Motor neuron (in vitro differentiated cells): Measurements from ENCODE around the gene FCGR3A. TPM values are rescaled to one million over a fixed set of nuclear protein-coding genes. Genes with fewer than 3 reads are reported as not detected.
"Not testable (repeated sequence)": the region's sequence is repeated elsewhere in the genome, so short reads cannot be mapped to it uniquely, and the experiment has no call there.

Experiments
- ATAC-seq, 8 experiments: fragments of 200-7000 bp; cut with Tn5 transposase; replicated peaks in 6 of 8; 2 replicates each; pipeline ENCODE4 v1.8.0; 2021; ENCODE audit warnings: mild to moderate bottlenecking in 8 of 8, moderate library complexity in 8 of 8
- H3K27ac ChIP-seq, 2 donors: fragments of 250-450 bp; sonication (Bioruptor Pico); 2 replicates each; pipeline ENCODE4 v1.9.0; 2021; ENCODE audit warnings: antibody characterized with exemption in 2 of 2, mild to moderate bottlenecking in 2 of 2, moderate library complexity in 1 of 2
- H3K4me1 ChIP-seq, 2 donors: fragments of 250-450 bp; sonication (Bioruptor Pico); replicated peaks in 1 of 2; 2 replicates each; pipeline ENCODE4 v1.6.1; 2021; ENCODE audit warnings: antibody characterized with exemption in 2 of 2, mild to moderate bottlenecking in 2 of 2, moderate library complexity in 1 of 2
- H3K4me3 ChIP-seq, 5 donors: fragments of 250-450 bp; sonication (Bioruptor Pico); 2 replicates each; pipeline ENCODE4 v1.9.0; 2021; ENCODE audit warnings: antibody characterized with exemption in 5 of 5, mild to moderate bottlenecking in 5 of 5, moderate library complexity in 4 of 5
- WGBS, 10 experiments: fragments of 450-650 bp; shearing (Covaris generic); methylation state at CpG; one replicate each; pipeline ENCODE4 v1.0.0; 2022; 5-methylcytosine and 5-hydroxymethylcytosine counted together
- in situ Hi-C, 9 experiments: fragments of 400-800 bp; cut with MboI; loops; one replicate each; pipeline ENCODE4 v1.15.0; 2021; ENCODE audit warnings: low sequenced_read_pairs in 9 of 9, low pct_unique_long_range_greater_than_20kb in 2 of 9; ENCODE audit not compliant: unreplicated experiment in 9 of 9
- total RNA-seq, 8 experiments: library from RNA; unstranded; fragments of 300-600 nt; gene quantifications; 2 replicates each; pipeline versions ENCODE4 v1.2.3 to v1.2.4, GENCODE V29; 2022

Gene FCGR3A
- total RNA-seq, 8 experiments from 2014 or later: 0.05 to 1.3 (median 0.34) TPM; not detected in 4

DNA sequence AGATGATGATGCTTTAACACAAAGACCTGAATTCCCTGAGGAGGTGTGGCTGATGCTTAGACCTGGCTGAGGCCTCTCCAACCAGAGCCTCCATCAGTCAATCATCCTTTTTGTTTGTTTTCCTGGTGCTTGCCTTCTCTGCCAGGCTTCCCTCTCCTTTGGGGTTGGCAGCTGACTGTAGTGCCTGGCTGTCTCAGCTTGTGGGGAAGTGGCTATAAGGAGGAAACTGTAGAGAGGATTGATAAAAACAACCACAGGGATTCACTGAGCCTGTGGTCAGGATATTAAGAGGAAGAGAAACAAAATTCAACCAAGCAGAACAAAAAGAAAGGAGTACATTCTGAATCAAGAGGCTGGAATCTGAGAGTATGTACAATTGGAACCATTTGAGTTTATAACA lies 27.1 kb upstream of the FCGR3A start:
- H3K4me3 ChIP-seq, ATAC-seq, H3K4me1 ChIP-seq, in situ Hi-C loops, H3K27ac ChIP-seq: not testable (repeated sequence)

DNA sequence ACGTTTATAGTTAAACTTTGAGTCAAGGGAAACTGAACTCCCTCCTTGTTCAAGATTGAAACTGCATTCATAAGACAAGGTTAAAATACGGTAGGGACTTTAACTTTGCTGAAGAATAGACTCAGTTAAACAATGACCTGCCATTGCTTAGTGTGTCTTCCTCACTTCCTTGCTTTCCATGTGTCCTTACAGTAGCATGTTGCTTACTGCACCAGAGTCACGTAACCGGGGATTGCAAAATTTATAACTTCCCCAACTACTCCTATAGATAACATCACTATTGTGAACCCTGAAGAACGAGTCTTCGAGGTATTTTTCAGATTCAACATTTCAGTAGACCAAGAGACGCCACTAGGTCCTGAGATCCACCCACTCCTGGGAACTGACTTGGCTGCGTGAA lies 22.1 kb upstream of the FCGR3A start:
- H3K27ac ChIP-seq, in situ Hi-C loops, H3K4me1 ChIP-seq, ATAC-seq, H3K4me3 ChIP-seq: not testable (repeated sequence)
- WGBS, 10 experiments: no CpG with 5 or more reads among the region's 8 CpGs

DNA sequence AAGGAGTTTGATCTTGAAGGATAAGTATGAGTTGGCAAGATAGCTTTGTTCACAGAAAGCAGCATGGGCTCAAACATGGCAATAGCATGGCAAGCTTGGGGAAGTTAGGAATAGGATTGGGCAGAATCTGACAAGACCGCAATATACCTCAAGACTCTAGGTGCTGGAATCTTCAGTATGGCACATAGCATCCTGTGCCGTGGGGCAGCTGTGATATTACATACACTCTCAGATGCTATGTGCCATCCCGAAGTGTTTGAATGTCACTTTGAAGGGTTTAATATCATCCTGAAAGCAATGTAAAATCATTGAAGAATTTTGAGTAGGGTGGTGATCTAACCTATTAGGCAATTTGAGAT lies 17.0 kb upstream of the FCGR3A start:
- in situ Hi-C loops, H3K4me3 ChIP-seq: not testable (repeated sequence)
- WGBS, 10 experiments: no CpG with 5 or more reads among the region's 3 CpGs

DNA sequence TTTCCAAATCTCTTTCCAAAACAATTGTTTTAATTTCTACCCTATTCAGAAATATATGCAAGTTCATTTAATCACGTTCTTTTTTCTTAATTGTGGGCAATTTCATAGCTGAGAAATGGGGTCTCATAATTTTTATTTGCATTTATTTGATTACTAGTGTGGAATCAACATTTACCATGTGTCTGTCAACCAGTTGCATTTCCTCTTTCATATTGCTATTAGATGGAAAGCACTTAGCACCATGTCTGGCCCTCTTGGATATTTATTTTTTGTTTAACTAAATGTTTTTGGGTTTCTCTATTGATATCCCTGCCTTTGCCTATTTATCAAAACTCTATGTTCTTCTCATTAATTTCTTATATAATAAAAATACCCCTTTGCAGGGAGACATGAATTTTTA lies 13.9 kb upstream of the FCGR3A start:
- H3K27ac ChIP-seq, ATAC-seq, H3K4me3 ChIP-seq, H3K4me1 ChIP-seq, in situ Hi-C loops: not testable (repeated sequence)
- WGBS, 10 experiments: 29 to 60% methylated on average over 1 of the region's 1 CpG; no CpG with 5 or more reads in 8 of the 10 experiments

More for the DNA sequence above, 17.0 kb upstream of the FCGR3A start:
- peak in 3 of 8 experiments; percentile 17 to 34 (median 24) for ATAC-seq
- not testable (repeated sequence) for H3K4me1 ChIP-seq, H3K27ac ChIP-seq

DNA sequence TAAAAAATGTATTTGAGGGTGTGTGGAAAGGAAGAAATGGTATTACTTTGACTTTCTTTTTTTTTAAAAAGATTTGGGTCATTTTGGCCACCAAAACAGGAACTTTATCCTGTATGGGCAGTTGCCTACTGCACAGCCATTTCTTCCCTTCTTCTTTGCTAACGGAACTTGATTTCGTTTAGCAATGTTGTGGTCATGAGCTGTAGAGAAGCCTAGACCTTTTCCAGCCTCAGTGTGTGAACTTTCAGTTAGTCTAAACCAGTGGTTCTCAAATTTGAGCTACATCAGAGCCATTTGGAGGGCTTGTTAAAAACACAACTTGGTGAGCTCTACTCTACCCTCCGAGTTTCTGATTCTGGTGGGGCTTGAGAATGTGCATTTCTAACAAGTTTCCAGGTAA lies 12.8 kb upstream of the FCGR3A start:
- in situ Hi-C loops, H3K4me3 ChIP-seq, ATAC-seq, H3K27ac ChIP-seq, H3K4me1 ChIP-seq: not testable (repeated sequence)
- WGBS, 10 experiments: no CpG with 5 or more reads among the region's 3 CpGs

DNA sequence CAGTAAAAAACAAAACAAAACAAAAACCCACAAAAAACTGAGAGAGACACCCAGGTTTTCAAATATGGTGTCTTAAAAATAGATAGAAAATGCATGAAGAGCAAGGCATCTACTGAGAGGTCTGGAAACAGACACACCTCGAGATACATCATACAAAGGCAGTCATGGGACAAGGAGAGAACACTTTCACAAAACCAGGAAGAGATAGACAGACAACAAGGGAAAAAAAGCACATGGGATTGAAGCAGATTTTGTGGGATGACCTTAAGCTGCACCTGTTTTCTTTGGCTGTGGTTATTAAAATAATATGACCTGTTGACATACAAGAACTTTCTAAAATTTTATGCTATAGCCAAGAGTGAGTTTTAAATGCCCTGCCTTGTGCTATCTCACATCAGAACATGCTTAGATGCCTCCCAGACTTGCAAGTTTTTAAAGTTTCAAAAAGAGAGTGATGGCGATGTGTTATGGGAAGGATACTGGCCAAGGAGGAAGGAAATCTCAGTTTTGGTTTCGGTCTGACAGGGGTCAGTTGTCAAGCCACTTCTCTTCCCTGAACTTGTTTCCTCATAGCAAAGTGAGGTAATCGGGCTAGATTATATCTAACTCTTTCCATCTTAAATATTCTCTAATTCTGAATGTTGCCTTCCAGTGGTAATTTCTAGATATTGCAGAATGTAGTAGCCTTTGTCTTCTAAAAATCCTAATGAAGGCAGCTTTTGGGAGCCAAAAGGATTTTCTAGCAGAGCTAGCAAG lies 11.5 kb upstream of the FCGR3A start:
- not testable (repeated sequence) for H3K27ac ChIP-seq

DNA sequence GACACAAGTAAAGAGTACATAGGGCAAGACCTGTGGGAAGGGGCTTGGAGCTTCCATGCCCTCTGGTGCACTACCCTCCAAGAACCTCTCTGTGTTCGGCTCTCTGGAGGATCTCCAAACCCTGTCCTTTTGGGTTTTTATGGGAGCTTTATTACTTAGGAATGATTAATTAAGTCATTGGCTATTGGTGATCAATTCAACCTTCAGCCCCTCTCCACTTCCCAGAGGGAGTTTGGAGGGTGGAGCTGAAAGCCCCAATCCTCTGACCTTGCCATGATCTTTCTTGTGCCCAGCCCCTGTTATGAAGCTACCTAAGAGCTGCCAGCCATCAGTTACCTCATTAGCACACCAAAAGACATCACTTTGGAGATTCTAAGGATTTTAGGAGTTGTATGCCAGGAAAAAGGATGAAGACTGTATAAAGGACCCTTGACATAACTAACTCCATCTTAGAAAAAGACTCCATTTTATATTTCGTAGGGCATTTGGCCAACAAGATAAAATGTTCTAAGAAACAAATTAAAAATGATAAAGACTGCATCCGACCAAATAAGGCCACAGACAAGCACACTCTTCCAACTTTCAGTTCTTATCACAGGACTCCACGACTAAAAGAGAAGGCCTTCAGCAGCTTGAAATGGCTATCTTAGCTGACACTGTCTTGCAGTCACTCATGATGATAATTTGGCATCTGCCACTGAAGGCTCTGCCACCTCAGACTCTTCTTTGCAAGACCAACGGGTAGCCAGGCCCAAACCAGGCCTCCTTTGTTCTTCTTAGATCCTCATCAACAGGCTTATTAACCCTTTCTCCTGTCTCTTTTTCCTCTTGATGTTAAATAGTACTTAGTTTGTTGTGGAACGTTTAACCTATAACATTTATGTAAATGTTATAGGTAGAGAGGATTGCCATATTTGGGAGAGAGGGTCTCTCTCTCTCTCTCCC lies 8.2 kb upstream of the FCGR3A start:
- in situ Hi-C loops, H3K27ac ChIP-seq, H3K4me3 ChIP-seq, ATAC-seq, H3K4me1 ChIP-seq: not testable (repeated sequence)
- 11 to 43% (median 20%) methylated on average over 1 of the region's 6 CpGs; no CpG with 5 or more reads in 7 of the 10 experiments for WGBS, 10 experiments

More for the DNA sequence above, 11.5 kb upstream of the FCGR3A start:
- H3K4me3 ChIP-seq, H3K4me1 ChIP-seq, in situ Hi-C loops: not testable (repeated sequence)
- ATAC-seq: peak in 3 of 8 experiments; percentile 11 to 35 (median 31)
- WGBS, 10 experiments: 33 to 100% (median 75%) methylated on average over 1 to 4 of the region's 4 CpGs; no CpG with 5 or more reads in 5 of the 10 experiments

DNA sequence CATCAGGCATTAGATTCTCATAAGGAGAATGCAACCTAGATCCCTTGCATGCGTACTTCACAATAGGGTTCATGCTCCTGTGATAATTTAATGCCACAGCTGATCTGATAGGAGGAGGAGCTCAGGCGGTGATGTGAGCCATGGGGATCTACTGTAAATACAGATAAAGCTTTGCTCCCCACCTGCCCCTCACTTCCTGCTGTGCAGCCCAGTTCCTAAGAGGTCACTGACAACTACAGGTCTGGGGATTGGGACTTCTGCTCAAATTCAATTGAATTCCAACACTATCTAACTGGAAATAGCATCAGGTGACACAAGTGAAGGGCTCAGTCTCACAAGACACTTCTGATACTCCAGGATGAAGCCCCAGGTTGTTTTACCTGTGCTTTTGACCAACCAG lies 7.4 kb upstream of the FCGR3A start:
- ATAC-seq, H3K4me1 ChIP-seq, in situ Hi-C loops, H3K27ac ChIP-seq, H3K4me3 ChIP-seq: not testable (repeated sequence)
- no CpG with 5 or more reads among the region's 2 CpGs for WGBS, 10 experiments

DNA sequence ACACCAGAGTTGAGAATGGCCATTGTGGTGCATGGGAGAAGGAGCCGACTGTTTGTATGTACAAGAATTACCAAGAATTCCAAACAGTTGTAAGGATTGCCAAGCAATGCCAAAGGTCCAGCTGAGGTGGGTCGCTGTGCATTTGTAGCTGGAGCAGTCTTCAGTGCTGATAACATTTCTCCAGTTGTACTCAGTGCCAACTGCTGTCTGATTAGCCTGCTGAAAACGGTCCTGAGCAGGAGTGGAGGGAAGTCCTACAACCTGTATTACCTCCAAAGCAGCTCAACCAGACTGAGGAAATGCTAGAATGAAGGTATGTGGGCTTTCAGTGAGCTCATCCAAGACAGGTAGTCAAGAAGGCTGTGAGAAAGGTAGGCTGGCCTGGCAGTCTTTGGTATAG lies 6.5 kb upstream of the FCGR3A start:
- in situ Hi-C loops: not testable (repeated sequence)

DNA sequence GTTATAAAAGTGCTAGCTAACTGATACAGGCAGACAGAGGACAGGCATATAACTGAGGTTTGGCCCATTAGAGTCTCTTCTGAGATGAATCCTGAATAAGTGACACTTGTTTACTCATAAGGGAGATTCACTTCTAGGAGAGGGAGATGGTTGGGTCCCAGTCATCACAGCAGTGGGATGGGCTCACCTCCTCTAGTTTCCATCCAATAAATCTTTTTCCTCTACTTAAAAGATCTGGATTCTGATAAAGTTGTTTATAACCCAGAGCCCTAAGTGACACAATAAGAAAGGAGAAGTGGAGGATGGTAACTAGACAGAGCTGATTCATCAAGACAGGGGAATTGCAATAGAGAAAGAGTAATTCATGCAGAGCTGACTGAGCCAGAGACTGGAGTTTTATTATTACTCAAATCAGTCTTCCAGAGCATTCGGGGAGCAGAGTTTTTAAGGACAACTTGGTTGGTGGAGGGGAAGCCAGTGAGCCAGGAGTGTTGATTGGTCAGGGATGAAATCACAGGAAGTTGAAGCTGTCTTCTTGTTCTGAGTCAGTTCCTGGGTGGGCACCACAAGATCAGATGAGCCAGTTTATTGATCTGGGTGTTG lies 5.3 kb upstream of the FCGR3A start:
- ATAC-seq: peak in 1 of 8 experiments; percentile 26
- no CpG with 5 or more reads among the region's 1 CpG for WGBS, 10 experiments

More for the DNA sequence above, 6.5 kb upstream of the FCGR3A start:
- WGBS, 10 experiments: 40 to 67% (median 62%) methylated on average over 1 to 2 of the region's 3 CpGs; no CpG with 5 or more reads in 6 of the 10 experiments
- ATAC-seq, H3K27ac ChIP-seq, H3K4me3 ChIP-seq, H3K4me1 ChIP-seq: not testable (repeated sequence)

DNA sequence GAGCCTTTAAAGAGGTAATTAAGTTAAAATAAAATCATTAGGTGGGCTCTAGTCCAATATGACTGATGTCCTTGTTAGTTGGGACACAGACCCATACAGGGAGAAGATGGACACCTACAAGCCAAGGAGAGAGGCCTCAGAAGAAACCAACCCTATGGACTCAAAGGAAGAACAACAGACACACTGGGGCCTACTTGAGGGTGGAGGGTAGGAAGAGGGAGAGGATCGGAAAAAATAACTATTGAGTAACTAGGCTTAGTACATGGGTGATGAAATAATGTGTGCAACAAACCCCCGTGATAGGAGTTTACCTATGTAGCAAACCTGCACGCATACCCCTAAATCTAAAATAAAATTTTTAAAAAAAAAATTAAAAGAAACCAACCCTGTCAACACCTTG lies 4.7 kb upstream of the FCGR3A start:
- H3K27ac ChIP-seq, H3K4me1 ChIP-seq, H3K4me3 ChIP-seq, ATAC-seq, in situ Hi-C loops: not testable (repeated sequence)
- WGBS, 10 experiments: 60 to 100% (median 90%) methylated on average over 1 to 3 of the region's 3 CpGs; no CpG with 5 or more reads in 4 of the 10 experiments

More for the DNA sequence above, 5.3 kb upstream of the FCGR3A start:
- H3K4me3 ChIP-seq, H3K27ac ChIP-seq, in situ Hi-C loops, H3K4me1 ChIP-seq: not testable (repeated sequence)

DNA sequence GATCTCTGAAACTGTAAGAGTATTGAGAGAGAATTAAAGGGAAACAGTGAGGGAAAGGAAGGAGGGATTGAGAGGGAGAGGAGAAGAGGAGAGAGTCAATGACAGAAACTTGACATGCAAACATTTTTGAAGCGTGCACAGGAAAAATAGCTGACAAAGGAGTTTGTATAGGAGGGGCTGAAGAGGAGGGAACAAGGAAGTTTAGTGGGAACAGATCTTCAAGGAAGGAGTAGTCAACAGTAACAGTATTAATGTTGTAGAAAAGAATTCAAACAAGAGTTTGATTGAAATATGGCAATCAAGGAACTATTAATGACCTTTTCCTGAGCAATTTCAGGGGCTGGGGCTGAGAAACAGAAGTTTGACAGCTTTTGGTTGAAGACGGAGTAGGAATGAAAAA lies 4.0 kb upstream of the FCGR3A start:
- ATAC-seq, in situ Hi-C loops, H3K4me3 ChIP-seq, H3K4me1 ChIP-seq, H3K27ac ChIP-seq: not testable (repeated sequence)
- 14 to 90% (median 68%) methylated on average over 1 of the region's 2 CpGs; no CpG with 5 or more reads in 6 of the 10 experiments for WGBS, 10 experiments

DNA sequence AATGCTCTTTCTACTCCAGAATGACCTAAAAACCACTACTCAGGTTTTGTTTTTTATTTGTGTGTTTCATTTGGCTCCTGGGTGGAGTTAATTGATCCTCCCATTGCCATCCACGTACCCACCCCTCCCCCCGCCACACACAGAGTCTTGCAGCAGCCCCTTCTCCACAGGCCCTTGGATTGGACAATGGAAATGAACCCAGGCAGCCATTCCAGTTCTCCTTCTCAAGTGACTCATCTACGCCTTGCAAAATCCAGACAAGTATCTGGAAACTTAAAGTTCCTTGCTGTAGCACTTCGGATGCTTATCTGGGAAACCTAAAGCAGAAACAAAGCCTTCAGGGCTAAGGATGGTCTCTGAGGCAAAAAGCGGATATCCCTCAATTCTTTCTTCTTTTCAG lies 1.3 kb upstream of the FCGR3A start:
- 60 to 83% methylated on average over 1 of the region's 5 CpGs; no CpG with 5 or more reads in 8 of the 10 experiments for WGBS, 10 experiments
- ATAC-seq, in situ Hi-C loops, H3K4me1 ChIP-seq, H3K4me3 ChIP-seq, H3K27ac ChIP-seq: not testable (repeated sequence)
